K562 (cell line): ENCODE results near the gene ZSCAN25. TPM values are rescaled to one million over a fixed set of nuclear protein-coding genes. Genes with fewer than 3 reads are reported as not detected.
A peak's percentile ranks its signal among the peaks of the same experiment; 100 is the strongest.

ENCODE experiments used
- ARHGAP35 ChIP-seq: fragments of 450-650 bp; IDR thresholded peaks from 2 replicates; pipeline ENCODE4 v1.6.1; 2018; ENCODE audit not compliant: partially characterized antibody
- ATF4 ChIP-seq: fragments of 450-650 bp; formaldehyde crosslinking; IDR thresholded peaks from 2 replicates; pipeline ENCODE4 v1.4.0; 2022; ENCODE audit warnings: mild to moderate bottlenecking, moderate library complexity
- BMI1 ChIP-seq: fragments of 150-350 bp; IDR thresholded peaks from 2 replicates; pipeline ENCODE4 v1.6.1; 2014; ENCODE audit warnings: low read length
- CREBBP ChIP-seq: IDR thresholded peaks from one replicate; pipeline ENCODE4 v1.6.1; 2012; ENCODE audit warnings: low read depth, mild to moderate bottlenecking, control low read depth, inconsistent platforms, low read length
- EP300 ChIP-seq: IDR thresholded peaks from 2 replicates; pipeline ENCODE4 v1.6.1; 2012; ENCODE audit warnings: low read length, improper control_type of control experiment
- ETS2 ChIP-seq: IDR thresholded peaks from 2 replicates; pipeline ENCODE4 v1.6.1; 2016; ENCODE audit warnings: borderline replicate concordance, missing genetic modification characterization, mild to moderate bottlenecking, moderate library complexity, missing compliant biosample characterization; ENCODE audit not compliant: poor library complexity, severe bottlenecking
- FOXK1 ChIP-seq: sonication (generic); formaldehyde crosslinking; IDR thresholded peaks from 2 replicates; pipeline ENCODE4 v1.8.0; 2022; ENCODE audit warnings: missing genetic modification reagents, mild to moderate bottlenecking, borderline replicate concordance
- HDAC2 ChIP-seq: fragments of 450-650 bp; IDR thresholded peaks from 2 replicates; pipeline ENCODE4 v1.6.1; 2016; ENCODE audit warnings: mild to moderate bottlenecking
- MTA2 ChIP-seq: fragments of 450-650 bp; IDR thresholded peaks from 2 replicates; pipeline ENCODE4 v1.6.1; 2016; ENCODE audit warnings: low read depth
- NUFIP1 ChIP-seq: fragments of 450-650 bp; IDR thresholded peaks from 2 replicates; pipeline ENCODE4 v1.6.1; 2018; ENCODE audit not compliant: partially characterized antibody
- PHB2 ChIP-seq: fragments of 450-650 bp; IDR thresholded peaks from 2 replicates; pipeline ENCODE4 v1.6.1; 2017; ENCODE audit warnings: low read depth
- SMARCA5 ChIP-seq: fragments of 450-650 bp; IDR thresholded peaks from 2 replicates; pipeline ENCODE4 v1.6.1; 2016
- TGIF2 ChIP-seq: sonication (generic); formaldehyde crosslinking; IDR thresholded peaks from 2 replicates; pipeline ENCODE4 v1.8.1; 2022; ENCODE audit warnings: mild to moderate bottlenecking, missing genetic modification reagents, moderate library complexity
- XRCC5 ChIP-seq: fragments of 200-400 bp; formaldehyde crosslinking; IDR thresholded peaks from 2 replicates; pipeline ENCODE4 v1.6.1; 2017; ENCODE audit warnings: low read depth, mild to moderate bottlenecking, low read length
- ZNF165 ChIP-seq: fragments of 250-450 bp; sonication (Bioruptor Pico); IDR thresholded peaks from 2 replicates; pipeline ENCODE4 v1.4.0; 2020; ENCODE audit warnings: borderline replicate concordance
- ZNF232 ChIP-seq: sonication (generic); formaldehyde crosslinking; IDR thresholded peaks from 2 replicates; pipeline ENCODE4 v1.8.0; 2022; ENCODE audit warnings: mild to moderate bottlenecking, missing genetic modification reagents
- ZNF239 ChIP-seq: fragments of 250-450 bp; sonication (Bioruptor Pico); IDR thresholded peaks from 2 replicates; pipeline ENCODE4 v1.4.0; 2020; ENCODE audit warnings: mild to moderate bottlenecking
- ZNF282 ChIP-seq: sonication (generic); formaldehyde crosslinking; IDR thresholded peaks from 2 replicates; pipeline ENCODE4 v1.8.1; 2023; ENCODE audit warnings: missing genetic modification reagents
- ZNF395 ChIP-seq: fragments of 200-800 bp; sonication (Bioruptor generic); IDR thresholded peaks from 2 replicates; pipeline ENCODE4 v1.6.1; 2017; ENCODE audit warnings: missing genetic modification characterization, missing compliant biosample characterization
- ZNF444 ChIP-seq: fragments of 250-450 bp; sonication (Bioruptor Pico); IDR thresholded peaks from 2 replicates; pipeline ENCODE4 v1.4.0; 2020; ENCODE audit warnings: mild to moderate bottlenecking, moderate library complexity
- polyA plus RNA-seq, 8 experiments: library from polyadenylated mRNA; depleted of rRNA in 4 of 8; stranded (reverse) in 5 of 8; unstranded in 3 of 8; fragments of >200 nt; fragmentation: Nextera tagmentation in 2 of 8; fragmentation: Illumina TruSeq in 1 of 8; extraction: Ambion mirVana in 2 of 8; extraction: Trizol in 1 of 8; gene quantifications; 2 replicates each; pipeline versions ENCODE4 v1.2.1 to v1.2.3, GENCODE V29; 2011 to 2014; ENCODE audit warnings: inconsistent platforms in 1 of 8, missing spikeins in 1 of 8
- total RNA-seq, 7 experiments: library from RNA; depleted of rRNA in 6 of 7; stranded (reverse); fragments of >200 nt in 6 of 7; fragmentation: Illumina TruSeq in 2 of 7; extraction: Trizol in 2 of 7; gene quantifications; 2 replicates each; pipeline versions ENCODE4 v1.2.1 to v1.2.3, GENCODE V29; 2011 to 2021; ENCODE audit warnings: low replicate concordance in 1 of 7
- TF ChIP-seq, protein P1 (sequence below): fragments of 450-650 bp; IDR thresholded peaks from 2 replicates; pipeline ENCODE4 v1.6.1; 2016; ENCODE audit warnings: borderline replicate concordance
- TF ChIP-seq, protein P2 (sequence below): sonication (generic); formaldehyde crosslinking; IDR thresholded peaks from 2 replicates; pipeline ENCODE4 v1.8.0; 2022; ENCODE audit warnings: missing genetic modification reagents, mild to moderate bottlenecking, borderline replicate concordance
- TF ChIP-seq, protein P3 (sequence below): fragments of 250-450 bp; sonication (Bioruptor Pico); IDR thresholded peaks from 2 replicates; pipeline ENCODE4 v1.8.0; 2021; ENCODE audit warnings: mild to moderate bottlenecking, moderate library complexity

ZSCAN25 gene
- total and polyA plus RNA-seq, 9 of the 15 experiments (the other 6 are each of a cell fraction or from before 2014, with no cell fraction given): 0.94 to 18.4 (median 12.8) TPM

DNA sequence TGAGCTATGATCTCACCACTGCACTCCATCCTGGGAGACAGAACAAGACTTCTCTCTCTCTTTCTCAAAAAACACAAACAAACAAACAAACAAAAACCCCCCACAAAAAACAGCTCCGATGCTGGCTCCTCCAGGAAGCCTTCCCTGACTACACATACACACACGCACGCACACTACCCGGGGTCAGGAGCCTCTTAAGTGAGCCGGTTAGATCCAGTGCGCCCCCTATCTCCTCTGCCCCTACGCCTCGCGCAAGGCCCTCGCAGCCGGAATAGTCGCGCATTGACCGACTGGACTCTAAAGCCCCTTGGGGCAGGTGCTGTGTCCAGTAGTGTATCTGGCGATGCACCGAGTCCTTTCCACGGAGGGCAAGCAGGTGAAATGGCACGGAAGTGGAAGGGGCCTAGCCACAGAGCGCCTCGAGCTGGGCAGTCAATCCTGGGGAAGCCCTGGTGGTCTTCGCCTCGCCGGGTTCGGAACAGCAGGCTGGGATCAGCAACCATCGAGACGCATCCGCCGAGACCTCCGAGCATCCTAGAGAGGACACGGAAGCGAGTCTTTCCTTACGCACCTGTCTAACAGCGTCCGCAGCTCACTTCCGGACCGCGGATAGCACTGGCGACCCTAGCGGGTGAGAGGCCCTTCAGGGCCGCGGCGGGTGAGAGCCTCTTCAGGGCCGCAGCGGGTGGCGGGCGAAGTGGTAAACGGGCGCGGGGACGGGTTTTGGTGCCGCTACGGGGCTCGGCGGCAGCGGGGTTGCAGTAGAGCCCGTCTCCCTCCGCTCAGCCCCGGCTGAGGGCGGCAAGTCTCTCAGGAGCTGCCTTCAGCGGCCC, at the start of gene ZSCAN25 (continued):
- TF ChIP-seq ATF4 (CRISPR knock-in tag): no peak; the same call in 1 of the 2 replicates
- peak; percentile 74; the same call in 1 of the 2 replicates for TF ChIP-seq TGIF2 (CRISPR knock-in tag)
- TF ChIP-seq, protein P1, sequence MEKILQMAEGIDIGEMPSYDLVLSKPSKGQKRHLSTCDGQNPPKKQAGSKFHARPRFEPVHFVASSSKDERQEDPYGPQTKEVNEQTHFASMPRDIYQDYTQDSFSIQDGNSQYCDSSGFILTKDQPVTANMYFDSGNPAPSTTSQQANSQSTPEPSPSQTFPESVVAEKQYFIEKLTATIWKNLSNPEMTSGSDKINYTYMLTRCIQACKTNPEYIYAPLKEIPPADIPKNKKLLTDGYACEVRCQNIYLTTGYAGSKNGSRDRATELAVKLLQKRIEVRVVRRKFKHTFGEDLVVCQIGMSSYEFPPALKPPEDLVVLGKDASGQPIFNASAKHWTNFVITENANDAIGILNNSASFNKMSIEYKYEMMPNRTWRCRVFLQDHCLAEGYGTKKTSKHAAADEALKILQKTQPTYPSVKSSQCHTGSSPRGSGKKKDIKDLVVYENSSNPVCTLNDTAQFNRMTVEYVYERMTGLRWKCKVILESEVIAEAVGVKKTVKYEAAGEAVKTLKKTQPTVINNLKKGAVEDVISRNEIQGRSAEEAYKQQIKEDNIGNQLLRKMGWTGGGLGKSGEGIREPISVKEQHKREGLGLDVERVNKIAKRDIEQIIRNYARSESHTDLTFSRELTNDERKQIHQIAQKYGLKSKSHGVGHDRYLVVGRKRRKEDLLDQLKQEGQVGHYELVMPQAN: peak; percentile 76
- peak; percentile 28; the same call in 1 of the 2 replicates for TF ChIP-seq ZNF239 (CRISPR knock-in tag)
- peak; percentile 92 for TF ChIP-seq HDAC2
- TF ChIP-seq ZNF165 (CRISPR knock-in tag): 0 out of 2 replicates have a peak, but pooled peaks have one; percentile 24
- TF ChIP-seq EP300: peak; percentile 32; the same call in 1 of the 2 replicates
- TF ChIP-seq, protein P2, sequence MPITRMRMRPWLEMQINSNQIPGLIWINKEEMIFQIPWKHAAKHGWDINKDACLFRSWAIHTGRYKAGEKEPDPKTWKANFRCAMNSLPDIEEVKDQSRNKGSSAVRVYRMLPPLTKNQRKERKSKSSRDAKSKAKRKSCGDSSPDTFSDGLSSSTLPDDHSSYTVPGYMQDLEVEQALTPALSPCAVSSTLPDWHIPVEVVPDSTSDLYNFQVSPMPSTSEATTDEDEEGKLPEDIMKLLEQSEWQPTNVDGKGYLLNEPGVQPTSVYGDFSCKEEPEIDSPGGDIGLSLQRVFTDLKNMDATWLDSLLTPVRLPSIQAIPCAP: peak; percentile 61; the same call in 1 of the 2 replicates
- no peak for TF ChIP-seq ETS2
- peak; percentile 98 for TF ChIP-seq XRCC5
- TF ChIP-seq NUFIP1: peak; percentile 27
- no peak for TF ChIP-seq BMI1
- TF ChIP-seq ZNF282: no peak
- TF ChIP-seq ZNF395 (CRISPR knock-in tag): peak; percentile 56; the same call in 1 of the 2 replicates
- TF ChIP-seq ZNF444 (CRISPR knock-in tag): no peak
- peak; percentile 59 for TF ChIP-seq PHB2
- TF ChIP-seq MTA2: no peak
- TF ChIP-seq FOXK1 (CRISPR knock-in tag): peak; percentile 92; the same call in 1 of the 2 replicates
- TF ChIP-seq, protein P3, sequence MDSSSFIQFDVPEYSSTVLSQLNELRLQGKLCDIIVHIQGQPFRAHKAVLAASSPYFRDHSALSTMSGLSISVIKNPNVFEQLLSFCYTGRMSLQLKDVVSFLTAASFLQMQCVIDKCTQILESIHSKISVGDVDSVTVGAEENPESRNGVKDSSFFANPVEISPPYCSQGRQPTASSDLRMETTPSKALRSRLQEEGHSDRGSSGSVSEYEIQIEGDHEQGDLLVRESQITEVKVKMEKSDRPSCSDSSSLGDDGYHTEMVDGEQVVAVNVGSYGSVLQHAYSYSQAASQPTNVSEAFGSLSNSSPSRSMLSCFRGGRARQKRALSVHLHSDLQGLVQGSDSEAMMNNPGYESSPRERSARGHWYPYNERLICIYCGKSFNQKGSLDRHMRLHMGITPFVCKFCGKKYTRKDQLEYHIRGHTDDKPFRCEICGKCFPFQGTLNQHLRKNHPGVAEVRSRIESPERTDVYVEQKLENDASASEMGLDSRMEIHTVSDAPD (CRISPR knock-in tag): no peak
- TF ChIP-seq ZNF232 (CRISPR knock-in tag): peak; percentile 81
- peak; percentile 99 for TF ChIP-seq SMARCA5
- TF ChIP-seq CREBBP: no peak
- TF ChIP-seq ARHGAP35: no peak
